ENCODE results near the gene HACD3.

The HACD3 gene

GRCh38 chr15:65530318-65531111 lies at the start of gene HACD3:
Gene HACD3, plus strand, starts transcription at chr15:65530463. Its CDS starts 169 bp downstream, at chr15:65530632.
- TF ChIP-seq ZFX (IDR thresholded peaks at IDR 0.05) = peak; percentile 98
- no peak for TF ChIP-seq CTCF (conservative IDR thresholded peaks at IDR 0.05)
- peak within 1 kb of the TSS; percentile 95 for H3K27ac ChIP-seq

- no peak overlapping the region for H3K27ac ChIP-seq
- no peak for TF ChIP-seq ZFX (IDR thresholded peaks at IDR 0.05)
- no peak for TF ChIP-seq CTCF (conservative IDR thresholded peaks at IDR 0.05)
Measured at GRCh38 chr15:65484876-65485275, 45.4 kb upstream of the HACD3 start.

- no peak overlapping the region for H3K27ac ChIP-seq
- TF ChIP-seq ZFX (IDR thresholded peaks at IDR 0.05) (no peak), CTCF (conservative IDR thresholded peaks at IDR 0.05) (no peak)
Measured at GRCh38 chr15:65494076-65494475, 36.2 kb upstream of the HACD3 start.

GRCh38 chr15:65509321-65509720 lies 20.9 kb upstream of the HACD3 start:
- no peak for TF ChIP-seq ZFX (IDR thresholded peaks at IDR 0.05)
- no peak for TF ChIP-seq CTCF (conservative IDR thresholded peaks at IDR 0.05)

GRCh38 chr15:65512189-65512588 lies 18.1 kb upstream of the HACD3 start:
- no peak overlapping the region for H3K27ac ChIP-seq
- TF ChIP-seq ZFX (IDR thresholded peaks at IDR 0.05) (no peak), CTCF (conservative IDR thresholded peaks at IDR 0.05) (no peak)

More at GRCh38 chr15:65509321-65509720, 20.9 kb upstream of the HACD3 start:
- H3K27ac ChIP-seq = no peak overlapping the region

GRCh38 chr15:65512807-65513416 lies 17.4 kb upstream of the HACD3 start:
- no peak for TF ChIP-seq ZFX (IDR thresholded peaks at IDR 0.05)
- TF ChIP-seq CTCF (conservative IDR thresholded peaks at IDR 0.05) = no peak
- no peak overlapping the region for H3K27ac ChIP-seq

Measured in C4-2B (cell line).